22Rv1 (cell line): ENCODE data around the gene KIR3DL1.
"Not testable (repeated sequence)": the region's sequence is repeated elsewhere in the genome, so short reads cannot be mapped to it uniquely, and the experiment has no call there.

ENCODE experiments used
- H3K27ac ChIP-seq: fragments of 450-650 bp; 2 replicates; pipeline ENCODE4 v1.5.1; 2017
- ZFX ChIP-seq: fragments of 450-650 bp; IDR thresholded peaks from 2 replicates; pipeline ENCODE4 v1.6.1; 2017; ENCODE audit warnings: antibody characterized with exemption, borderline replicate concordance
- TF ChIP-seq, protein P1 (sequence below): fragments of 450-650 bp; IDR thresholded peaks from 2 replicates; pipeline ENCODE4 v1.5.1; 2017; ENCODE audit warnings: mild to moderate bottlenecking

KIR3DL1 gene

DNA sequence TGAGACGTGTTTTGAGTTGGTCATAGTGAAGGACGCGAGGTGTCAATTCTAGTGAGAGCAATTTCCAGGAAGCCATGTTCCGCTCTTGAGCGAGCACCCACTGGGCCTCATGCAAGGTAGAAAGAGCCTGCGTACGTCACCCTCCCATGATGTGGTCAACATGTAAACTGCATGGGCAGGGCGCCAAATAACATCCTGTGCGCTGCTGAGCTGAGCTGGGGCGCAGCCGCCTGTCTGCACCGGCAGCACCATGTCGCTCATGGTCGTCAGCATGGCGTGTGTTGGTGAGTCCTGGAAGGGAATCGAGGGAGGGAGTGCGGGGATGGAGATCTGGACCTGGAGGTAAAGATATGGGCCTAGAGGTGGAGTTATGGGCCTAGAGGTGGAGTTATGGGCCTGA lies at the start of gene KIR3DL1:
Gene KIR3DL1, plus strand, starts transcription at position 218 of the 400 bp plus-strand sequence.
- H3K27ac ChIP-seq = not testable (repeated sequence)

DNA sequence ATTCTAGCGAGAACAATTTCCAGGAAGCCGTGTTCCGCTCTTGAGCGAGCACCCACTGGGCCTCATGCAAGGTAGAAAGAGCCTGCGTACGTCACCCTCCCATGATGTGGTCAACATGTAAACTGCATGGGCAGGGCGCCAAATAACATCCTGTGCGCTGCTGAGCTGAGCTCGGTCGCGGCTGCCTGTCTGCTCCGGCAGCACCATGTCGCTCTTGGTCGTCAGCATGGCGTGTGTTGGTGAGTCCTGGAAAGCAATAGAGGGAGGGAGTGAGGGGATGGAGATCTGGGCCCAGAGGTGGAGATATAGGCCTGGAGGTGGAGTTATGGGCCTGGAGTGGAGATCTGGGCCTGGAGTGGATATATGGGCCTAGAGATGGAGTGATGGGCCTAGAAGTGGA lies 46.6 kb upstream of the KIR3DL1 start, which contains the start of gene KIR2DL1:
Gene KIR2DL1, plus strand, starts transcription at position 148 of the 400 bp plus-strand sequence. Its CDS starts 58 bp downstream, at position 206.
- not testable (repeated sequence) for H3K27ac ChIP-seq

DNA sequence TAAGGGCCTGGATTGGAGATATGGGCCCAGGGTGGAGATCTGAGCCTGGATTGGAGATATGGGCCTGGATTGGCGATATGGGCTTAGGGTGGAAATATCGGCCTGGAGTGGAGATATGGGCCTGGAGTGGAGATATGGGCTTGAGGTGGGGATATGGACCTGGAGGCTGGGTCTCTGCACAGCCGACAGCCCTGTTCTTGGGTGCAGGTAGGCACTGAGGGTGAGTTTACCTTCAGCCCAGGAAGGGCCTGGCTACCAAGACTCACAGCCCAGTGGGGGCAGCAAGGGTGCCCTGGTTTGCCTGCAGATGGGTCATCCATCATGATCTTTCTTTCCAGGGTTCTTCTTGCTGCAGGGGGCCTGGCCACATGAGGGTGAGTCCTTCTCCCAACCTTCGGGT lies 45.8 kb upstream of the KIR3DL1 start:
- not testable (repeated sequence) for H3K27ac ChIP-seq

DNA sequence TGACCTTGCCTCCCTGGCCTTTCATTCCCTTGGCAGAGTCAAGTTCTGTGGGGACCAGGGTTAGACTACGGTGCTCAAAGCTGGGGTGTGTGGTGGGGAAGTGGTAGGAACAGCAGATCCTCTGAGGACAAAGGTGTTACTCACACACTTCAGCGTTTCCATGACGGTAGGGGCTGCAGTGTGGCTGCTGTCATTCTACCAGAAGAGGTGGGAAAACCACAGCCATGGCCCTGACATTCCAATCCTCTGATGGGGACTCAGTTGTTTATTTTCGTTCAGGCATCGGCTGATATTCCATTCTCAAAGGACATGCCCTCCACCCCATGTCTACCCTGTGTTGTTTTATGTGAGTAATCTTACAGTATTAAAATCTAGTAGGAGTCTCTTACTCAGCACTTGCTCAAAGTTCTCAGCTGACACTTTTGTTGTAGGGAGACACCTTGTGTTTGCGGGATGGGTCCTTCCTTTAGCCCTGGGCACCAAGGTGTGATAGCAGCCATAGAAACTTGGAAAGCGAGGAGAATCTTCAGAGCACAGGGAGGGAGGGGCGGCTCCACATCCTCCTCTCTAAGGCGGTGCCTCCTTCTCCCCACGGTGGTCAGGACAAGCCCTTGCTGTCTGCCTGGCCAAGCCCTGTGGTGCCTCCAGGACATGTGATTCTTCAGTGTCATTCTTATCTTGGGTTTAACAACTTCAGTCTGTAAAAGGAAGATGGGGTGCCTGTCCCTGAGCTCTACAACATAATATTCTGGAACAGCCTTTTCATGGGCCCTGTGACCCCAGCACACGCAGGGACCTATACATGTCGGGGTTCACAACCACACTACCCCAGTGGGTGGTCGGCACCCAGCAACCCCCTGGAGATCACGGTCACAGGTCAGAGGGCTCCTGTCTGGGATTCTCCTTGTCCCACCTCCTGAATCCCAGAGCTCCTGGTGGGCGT lies 45.0 kb upstream of the KIR3DL1 start:
- not testable (repeated sequence) for H3K27ac ChIP-seq

DNA sequence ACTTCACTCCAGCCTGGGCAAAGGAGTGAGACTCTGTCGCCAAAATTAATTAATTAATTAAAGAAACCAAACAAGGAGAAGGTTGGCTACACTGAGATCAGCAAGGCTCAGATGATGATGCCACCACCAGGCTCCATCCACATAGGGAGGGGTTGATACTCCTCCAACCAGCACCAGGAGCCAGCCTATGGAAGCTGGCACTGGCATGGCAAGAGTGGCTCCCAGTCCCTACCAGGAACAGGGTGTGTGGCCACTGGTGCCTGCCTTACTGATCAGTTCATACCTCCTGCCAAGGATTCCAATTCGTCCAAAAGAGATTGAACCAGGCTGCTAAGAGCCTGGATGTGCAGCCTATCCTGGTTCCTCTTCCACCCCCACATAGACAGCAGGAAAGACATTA lies 43.6 kb upstream of the KIR3DL1 start:
- not testable (repeated sequence) for H3K27ac ChIP-seq

DNA sequence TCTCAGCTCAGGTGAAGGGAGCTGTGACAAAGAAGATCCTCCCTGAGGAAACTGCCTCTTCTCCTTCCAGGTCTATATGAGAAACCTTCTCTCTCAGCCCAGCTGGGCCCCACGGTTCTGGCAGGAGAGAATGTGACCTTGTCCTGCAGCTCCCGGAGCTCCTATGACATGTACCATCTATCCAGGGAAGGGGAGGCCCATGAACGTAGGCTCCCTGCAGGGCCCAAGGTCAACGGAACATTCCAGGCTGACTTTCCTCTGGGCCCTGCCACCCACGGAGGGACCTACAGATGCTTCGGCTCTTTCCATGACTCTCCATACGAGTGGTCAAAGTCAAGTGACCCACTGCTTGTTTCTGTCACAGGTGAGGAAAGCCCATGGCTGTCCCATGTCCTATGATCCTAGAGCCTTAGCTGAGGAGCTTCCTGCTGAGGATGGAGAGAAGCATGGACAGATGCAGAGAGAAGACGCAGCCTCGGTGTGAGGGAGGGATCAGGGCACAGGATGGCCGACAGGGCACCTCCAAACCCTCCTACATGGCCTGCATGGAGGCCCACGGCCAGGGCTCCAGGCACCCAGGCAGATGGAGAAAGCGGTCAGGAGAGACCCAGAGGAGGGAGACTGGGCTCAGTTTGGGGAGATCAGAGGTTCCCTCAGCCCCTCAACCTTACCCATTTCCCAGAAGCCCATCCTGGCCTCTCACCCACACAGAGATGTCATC lies 41.0 kb upstream of the KIR3DL1 start:
- not testable (repeated sequence) for H3K27ac ChIP-seq

DNA sequence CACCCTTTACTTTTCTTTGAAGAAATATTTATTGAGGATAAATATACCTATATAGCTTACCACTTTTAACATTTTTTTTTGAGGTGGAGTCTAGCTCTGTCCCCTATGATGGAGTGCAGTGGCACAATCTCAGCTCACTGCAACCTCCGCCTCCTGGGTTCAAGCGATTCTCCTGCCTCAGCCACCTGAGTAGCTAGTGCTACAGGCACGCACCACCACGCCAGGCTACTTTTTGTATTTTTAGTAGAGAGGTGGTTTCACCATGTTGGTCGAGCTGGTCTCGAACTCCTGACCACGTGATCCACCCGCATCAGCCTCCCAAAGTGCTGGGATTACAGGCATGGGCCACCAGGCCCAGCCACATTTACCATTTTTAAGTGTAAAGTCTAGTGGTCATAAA lies 40.4 kb upstream of the KIR3DL1 start:
- H3K27ac ChIP-seq = not testable (repeated sequence)

DNA sequence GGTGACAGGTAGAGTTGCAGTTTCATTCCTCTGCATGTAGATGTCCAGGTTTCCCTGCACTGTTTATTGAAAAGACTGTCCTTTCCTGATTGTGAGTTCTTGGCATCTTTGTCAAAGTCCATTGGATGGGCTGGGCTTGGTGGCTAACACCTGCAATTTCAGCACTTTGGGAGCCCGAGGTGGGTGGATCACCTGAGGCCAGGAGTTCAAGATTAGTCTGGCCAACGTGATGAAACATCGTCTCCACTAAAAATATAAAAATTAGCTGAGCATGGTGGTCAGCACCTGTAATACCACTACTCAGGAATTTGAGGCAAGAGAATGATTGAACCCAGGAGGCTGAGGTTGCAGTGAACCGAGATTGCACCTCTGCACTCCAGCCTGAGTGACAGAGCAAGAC lies 38.4 kb upstream of the KIR3DL1 start:
- not testable (repeated sequence) for H3K27ac ChIP-seq

DNA sequence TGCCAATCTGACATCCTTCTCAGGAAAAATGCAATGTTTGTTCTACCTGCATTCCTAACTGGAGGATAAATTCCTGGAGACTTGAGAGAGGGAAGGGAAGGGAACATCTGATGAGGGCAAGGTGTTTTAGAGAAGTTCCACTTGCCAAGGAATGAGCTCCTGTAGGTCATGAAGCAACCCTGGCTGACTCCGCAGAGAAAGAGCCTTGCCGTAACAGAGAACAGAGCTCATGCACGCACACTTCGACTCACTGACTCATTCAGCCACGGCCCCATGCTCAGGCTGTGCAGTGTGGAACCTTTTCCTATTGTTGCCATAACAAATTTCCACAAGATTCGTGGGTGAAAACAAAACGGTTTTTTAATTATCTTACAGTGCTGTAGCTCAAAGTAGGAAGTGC lies 37.4 kb upstream of the KIR3DL1 start:
- H3K27ac ChIP-seq = not testable (repeated sequence)

DNA sequence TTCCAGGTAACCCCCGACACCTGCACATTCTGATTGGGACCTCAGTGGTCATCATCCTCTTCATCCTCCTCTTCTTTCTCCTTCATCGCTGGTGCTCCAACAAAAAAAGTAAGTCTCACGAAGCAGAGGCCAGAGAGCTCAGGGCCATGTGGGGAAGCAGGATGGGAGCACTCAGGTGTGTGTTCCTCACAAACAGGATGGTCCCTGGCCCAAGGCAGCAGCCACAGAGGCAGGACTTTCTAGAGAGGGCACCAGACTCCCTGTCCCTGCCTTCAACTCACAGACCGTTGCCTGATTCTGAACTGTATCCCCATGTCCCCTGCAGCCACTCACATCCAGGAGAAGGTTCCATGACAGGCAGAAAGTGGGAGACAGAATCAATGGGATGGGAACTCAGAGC lies 33.4 kb upstream of the KIR3DL1 start:
- H3K27ac ChIP-seq = not testable (repeated sequence)

DNA sequence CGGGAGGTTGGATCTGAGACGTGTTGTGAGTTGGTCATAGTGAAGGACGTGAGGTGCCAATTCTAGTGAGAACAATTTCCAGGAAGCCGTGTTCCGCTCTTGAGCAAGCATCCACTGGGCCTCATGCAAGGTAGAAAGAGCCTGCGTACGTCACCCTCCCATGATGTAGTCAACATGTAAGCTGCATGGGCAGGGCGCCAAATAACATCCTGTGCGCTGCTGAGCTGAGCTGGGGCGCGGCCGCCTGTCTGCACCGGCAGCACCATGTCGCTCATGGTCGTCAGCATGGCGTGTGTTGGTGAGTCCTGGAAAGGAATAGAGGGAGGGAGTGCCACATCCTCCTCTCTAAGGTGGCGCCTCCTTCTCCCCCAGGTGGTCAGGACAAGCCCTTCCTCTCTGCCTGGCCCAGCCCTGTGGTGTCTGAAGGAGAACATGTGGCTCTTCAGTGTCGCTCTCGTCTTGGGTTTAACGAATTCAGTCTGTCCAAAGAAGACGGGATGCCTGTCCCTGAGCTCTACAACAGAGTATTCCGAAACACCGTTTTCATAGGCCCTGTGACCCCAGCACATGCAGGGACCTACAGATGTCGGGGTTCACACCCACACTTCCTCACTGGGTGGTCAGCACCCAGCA lies 30.1 kb upstream of the KIR3DL1 start:
- not testable (repeated sequence) for H3K27ac ChIP-seq

DNA sequence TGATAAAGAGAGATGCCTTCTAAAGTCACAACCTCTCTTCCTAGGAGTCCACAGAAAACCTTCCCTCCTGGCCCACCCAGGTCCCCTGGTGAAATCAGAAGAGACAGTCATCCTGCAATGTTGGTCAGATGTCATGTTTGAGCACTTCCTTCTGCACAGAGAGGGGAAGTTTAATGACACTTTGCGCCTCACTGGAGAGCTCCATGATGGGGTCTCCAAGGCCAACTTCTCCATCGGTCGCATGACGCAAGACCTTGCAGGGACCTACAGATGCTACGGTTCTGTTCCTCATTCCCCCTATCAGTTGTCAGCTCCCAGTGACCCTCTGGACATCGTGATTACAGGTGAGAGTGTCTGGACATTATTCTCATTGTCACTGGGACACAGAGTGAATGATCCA lies 28.1 kb upstream of the KIR3DL1 start:
- H3K27ac ChIP-seq = not testable (repeated sequence)

DNA sequence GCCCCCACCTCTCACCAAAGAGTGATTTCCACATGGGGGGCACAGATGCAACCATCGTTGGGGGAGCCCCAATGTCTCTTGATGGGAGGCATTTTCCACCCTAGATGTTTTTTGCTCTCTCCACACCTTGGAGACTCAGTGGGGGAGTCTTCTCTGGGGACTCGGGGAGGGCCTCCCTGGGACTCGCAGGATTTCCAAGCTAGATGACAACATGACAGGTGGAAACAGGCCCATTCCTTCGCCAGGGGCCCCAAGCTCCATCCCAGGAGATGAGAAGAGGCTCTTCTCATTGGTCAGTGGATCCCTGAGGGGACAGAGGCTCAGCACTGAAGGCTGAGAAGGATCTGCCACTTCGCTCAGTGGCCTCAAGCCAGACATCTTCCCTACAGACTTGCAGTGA lies 25.6 kb upstream of the KIR3DL1 start:
- TF ChIP-seq, protein P1, sequence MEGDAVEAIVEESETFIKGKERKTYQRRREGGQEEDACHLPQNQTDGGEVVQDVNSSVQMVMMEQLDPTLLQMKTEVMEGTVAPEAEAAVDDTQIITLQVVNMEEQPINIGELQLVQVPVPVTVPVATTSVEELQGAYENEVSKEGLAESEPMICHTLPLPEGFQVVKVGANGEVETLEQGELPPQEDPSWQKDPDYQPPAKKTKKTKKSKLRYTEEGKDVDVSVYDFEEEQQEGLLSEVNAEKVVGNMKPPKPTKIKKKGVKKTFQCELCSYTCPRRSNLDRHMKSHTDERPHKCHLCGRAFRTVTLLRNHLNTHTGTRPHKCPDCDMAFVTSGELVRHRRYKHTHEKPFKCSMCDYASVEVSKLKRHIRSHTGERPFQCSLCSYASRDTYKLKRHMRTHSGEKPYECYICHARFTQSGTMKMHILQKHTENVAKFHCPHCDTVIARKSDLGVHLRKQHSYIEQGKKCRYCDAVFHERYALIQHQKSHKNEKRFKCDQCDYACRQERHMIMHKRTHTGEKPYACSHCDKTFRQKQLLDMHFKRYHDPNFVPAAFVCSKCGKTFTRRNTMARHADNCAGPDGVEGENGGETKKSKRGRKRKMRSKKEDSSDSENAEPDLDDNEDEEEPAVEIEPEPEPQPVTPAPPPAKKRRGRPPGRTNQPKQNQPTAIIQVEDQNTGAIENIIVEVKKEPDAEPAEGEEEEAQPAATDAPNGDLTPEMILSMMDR = no peak
- TF ChIP-seq ZFX = no peak
- H3K27ac ChIP-seq = no peak overlapping the region

DNA sequence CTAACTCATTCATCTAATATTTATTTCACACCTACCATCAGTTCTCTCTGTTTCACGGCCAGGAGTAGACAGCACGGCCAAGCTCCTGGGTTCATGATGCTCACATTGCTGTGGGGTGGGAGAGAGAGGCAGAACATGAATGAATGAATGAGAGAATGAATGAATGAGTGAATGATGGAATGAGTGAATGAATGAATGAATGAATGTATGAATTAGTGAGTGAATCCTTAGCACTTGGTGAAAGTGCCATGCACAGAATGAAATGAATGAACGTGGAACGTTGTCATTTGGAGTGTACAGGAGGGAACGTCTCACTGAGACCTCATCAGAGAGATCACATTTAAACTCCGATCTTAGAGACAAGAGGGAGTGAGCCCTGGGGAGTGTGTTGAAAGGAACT lies 24.8 kb upstream of the KIR3DL1 start:
- TF ChIP-seq, protein P1 = no peak
- no peak for TF ChIP-seq ZFX
- no peak overlapping the region for H3K27ac ChIP-seq
